Colonic mucosa (tissue), 4 donors: Measurements from ENCODE around the gene STUB1. TPM values are rescaled to one million over a fixed set of nuclear protein-coding genes. Genes with fewer than 3 reads are reported as not detected.

Experiments used
- DNase-seq: peaks from one replicate; pipeline ENCODE4 v3.0.0-alpha.2; 2020
- H3K27ac ChIP-seq: fragments of 200-600 bp; one replicate; pipeline ENCODE4 v1.8.0; 2021
- H3K27me3 ChIP-seq: fragments of 200-600 bp; one replicate; pipeline ENCODE4 v1.8.0; 2021
- H3K36me3 ChIP-seq: fragments of 200-600 bp; one replicate; pipeline ENCODE4 v1.8.0; 2021
- H3K4me1 ChIP-seq: fragments of 200-600 bp; one replicate; pipeline ENCODE4 v1.8.0; 2021; ENCODE audit warnings: mild to moderate bottlenecking
- H3K4me3 ChIP-seq: fragments of 200-600 bp; one replicate; pipeline ENCODE4 v1.8.0; 2021
- H3K9ac ChIP-seq, 2 donors: one replicate each; pipeline ENCODE4 v1.7.0; 2013; ENCODE audit warnings: control low read depth in 2 of 2, low read depth in 2 of 2, low read length in 2 of 2
- H3K9me3 ChIP-seq: fragments of 200-600 bp; one replicate; pipeline ENCODE4 v1.8.0; 2021
- CTCF ChIP-seq: fragments of 200-600 bp; IDR thresholded peaks from one replicate; pipeline ENCODE4 v1.8.0; 2022; ENCODE audit warnings: antibody characterized with exemption, mild to moderate bottlenecking
- intact Hi-C: fragments of 100-400 bp; cut with DNase I; formaldehyde crosslinking; loops from one replicate; pipeline ENCODE4 v1.14.1; 2022
- total RNA-seq, 2 donors: library from RNA; stranded (reverse); fragmentation: NEBNext Ultra II Directional in 1 of 2; extraction: Animal tissue kit (Norgen Biotek cat#: 25700) in 1 of 2; gene quantifications; one replicate each; pipeline ENCODE4 v1.2.1, GENCODE V29; 2021
- donor health status: healthy.
- donor health status: DM: no; HTN: no; CAD: no.
- donor health status: DM: no; HTN: no; CAD: no.

STUB1 gene
- 100 to 1,000 TPM in 1 of 2 donors, 10 to 100 TPM in 1; 96.7 to 159 TPM for total RNA-seq

DNA sequence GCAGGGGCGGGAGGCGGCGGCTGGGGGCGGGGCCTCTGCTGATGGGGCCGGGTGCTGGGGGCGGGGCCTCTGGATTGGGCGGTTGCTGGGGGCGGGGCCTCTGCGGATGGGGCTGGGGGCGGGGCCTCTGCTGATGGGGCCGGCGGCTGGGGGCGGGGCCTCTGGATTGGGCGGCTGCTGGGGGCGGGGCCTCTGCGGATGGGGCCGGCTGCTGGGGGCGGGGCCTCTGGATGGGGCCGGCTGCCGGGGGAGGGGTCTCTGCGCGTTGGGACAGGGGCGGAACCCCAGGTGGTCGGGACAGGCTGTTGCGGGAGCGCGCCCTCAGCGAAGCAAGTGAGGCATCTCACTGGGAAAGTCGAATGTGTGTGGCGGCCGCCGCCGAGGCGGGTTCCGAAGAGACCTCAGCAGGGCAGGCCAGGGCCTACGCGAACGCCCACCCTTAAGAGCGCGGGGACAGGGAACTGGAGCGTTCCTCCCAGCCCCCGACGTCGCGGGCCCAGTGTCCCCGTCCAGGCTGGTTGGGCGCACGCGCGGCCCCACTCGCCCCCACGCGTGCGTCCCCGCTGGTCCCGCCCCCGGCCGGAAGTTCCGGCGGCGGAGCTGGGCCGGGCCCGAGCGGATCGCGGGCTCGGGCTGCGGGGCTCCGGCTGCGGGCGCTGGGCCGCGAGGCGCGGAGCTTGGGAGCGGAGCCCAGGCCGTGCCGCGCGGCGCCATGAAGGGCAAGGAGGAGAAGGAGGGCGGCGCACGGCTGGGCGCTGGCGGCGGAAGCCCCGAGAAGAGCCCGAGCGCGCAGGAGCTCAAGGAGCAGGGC, at the start of gene STUB1:
TSS of gene STUB1 (plus strand) at position 597 of the 811 bp plus-strand sequence. CDS start at position 713, 116 bp downstream.
- peak; percentile 90 for DNase-seq
- H3K36me3 ChIP-seq = peaks cover 6% of the 10 kb centered on the region
- H3K27ac ChIP-seq = peak within 1 kb of the TSS; percentile 90
- peak within 1 kb of the TSS; percentile 77 to 85 for H3K9ac ChIP-seq
- H3K9me3 ChIP-seq = no peaks in the 10 kb centered on the region
- H3K4me1 ChIP-seq = peaks cover 41% of the 10 kb centered on the region
- peak within 1 kb of the TSS; percentile 71 for H3K4me3 ChIP-seq
- intact Hi-C loops = no loop called here
- TF ChIP-seq CTCF = no peak
- H3K27me3 ChIP-seq = no peaks in the 10 kb centered on the region

- Histone ChIP-seq H3K27ac (no peak within 1 kb of the TSS), H3K4me3 (no peak within 1 kb of the TSS), H3K9me3 (no peaks in the 10 kb centered on the region), H3K27me3 (no peaks in the 10 kb centered on the region), H3K4me1 (peaks cover 13% of the 10 kb centered on the region), H3K36me3 (peaks cover 2% of the 10 kb centered on the region), H3K9ac (no peak within 1 kb of the TSS)
- no peak for TF ChIP-seq CTCF
- intact Hi-C loops = no loop called here
- peak; percentile 67 for DNase-seq
Observed at GRCh38 chr16:630815-631405, 49.3 kb upstream of the STUB1 start, which contains the start of gene WFIKKN1. TSS of gene WFIKKN1 (plus strand) at chr16:630985. CDS start at chr16:631254, 269 bp downstream.

GRCh38 chr16:631808-632358, 48.3 kb upstream of the STUB1 start:
- Histone ChIP-seq H3K9me3 (no peaks in the 10 kb centered on the region), H3K27ac (no peak overlapping the region), H3K4me3 (no peak overlapping the region), H3K27me3 (no peaks in the 10 kb centered on the region), H3K9ac (no peak overlapping the region), H3K4me1 (peaks cover 13% of the 10 kb centered on the region), H3K36me3 (no peaks in the 10 kb centered on the region)
- DNase-seq = no peak
- TF ChIP-seq CTCF = no peak
- intact Hi-C loops = no loop called here

GRCh38 chr16:632486-633335, 47.5 kb upstream of the STUB1 start:
- no peaks in the 10 kb centered on the region for H3K9me3 ChIP-seq
- intact Hi-C loops = no loop called here
- H3K36me3 ChIP-seq = no peaks in the 10 kb centered on the region
- no peak overlapping the region for H3K27ac ChIP-seq
- H3K4me3 ChIP-seq = no peak overlapping the region
- peaks cover 13% of the 10 kb centered on the region for H3K4me1 ChIP-seq
- DNase-seq = no peak
- H3K9ac ChIP-seq = no peak overlapping the region
- H3K27me3 ChIP-seq = no peaks in the 10 kb centered on the region
- TF ChIP-seq CTCF = no peak
